NCI-H1105 treated with DMSO at 0.1 percent for 48 hours (cell line): Measurements from ENCODE around the gene CIT.
A peak's percentile ranks its signal among the peaks of the same experiment; 100 is the strongest.

Source experiments
- DNase-seq: peaks from one replicate; lab custom pipeline; 2025; lab: John Stamatoyannopoulos, UW

CIT gene

GRCh38 chr12:119694111-119694510 lies 183.0 kb downstream of the CIT start:
- DNase-seq: no peak

- DNase-seq: no peak
These were observed 183.6 kb downstream of the CIT start for GRCh38 chr12:119693511-119693910.

GRCh38 chr12:119692997-119693396 lies 184.1 kb downstream of the CIT start:
- DNase-seq: peak; percentile 51

- no peak for DNase-seq
These were observed 184.7 kb downstream of the CIT start for GRCh38 chr12:119692410-119692809.

GRCh38 chr12:119691202-119691810 lies 185.8 kb downstream of the CIT start:
- DNase-seq: no peak

GRCh38 chr12:119689935-119690500 lies 187.1 kb downstream of the CIT start:
- no peak for DNase-seq

- no peak for DNase-seq
These were observed 189.2 kb downstream of the CIT start for GRCh38 chr12:119687879-119688278.

GRCh38 chr12:119687406-119687805 lies 189.7 kb downstream of the CIT start:
- DNase-seq: no peak

GRCh38 chr12:119686776-119687175 lies 190.3 kb downstream of the CIT start:
- DNase-seq: no peak

- no peak for DNase-seq
These were observed 190.8 kb downstream of the CIT start for GRCh38 chr12:119686355-119686754.

GRCh38 chr12:119685375-119685774 lies 191.7 kb downstream of the CIT start:
- no peak for DNase-seq

- no peak for DNase-seq
These were observed 192.3 kb downstream of the CIT start for GRCh38 chr12:119684711-119685369.

- no peak for DNase-seq
These were observed 193.3 kb downstream of the CIT start for GRCh38 chr12:119683816-119684215.

- DNase-seq: no peak
These were observed 193.7 kb downstream of the CIT start for GRCh38 chr12:119683413-119683812.

GRCh38 chr12:119682639-119683252 lies 194.4 kb downstream of the CIT start:
- no peak for DNase-seq

GRCh38 chr12:119681728-119682638 lies 195.1 kb downstream of the CIT start:
- DNase-seq: no peak

GRCh38 chr12:119681111-119681510 lies 196.0 kb downstream of the CIT start:
- DNase-seq: no peak

GRCh38 chr12:119679490-119679889 lies 197.6 kb downstream of the CIT start:
- DNase-seq: no peak

- DNase-seq: no peak
These were observed 198.0 kb downstream of the CIT start for GRCh38 chr12:119679081-119679480.

- DNase-seq: no peak
These were observed 198.7 kb downstream of the CIT start for GRCh38 chr12:119678459-119678858.

GRCh38 chr12:119676573-119676972 lies 200.5 kb downstream of the CIT start:
- DNase-seq: no peak

GRCh38 chr12:119676022-119676421 lies 201.1 kb downstream of the CIT start:
- DNase-seq: no peak
